Erythroblast (primary cell): ENCODE measurements around the gene HTATSF1.

Source experiments
- GATA1 ChIP-seq: IDR thresholded peaks from 2 replicates; pipeline ENCODE4 v1.6.1; 2011; ENCODE audit warnings: low read depth, mild to moderate bottlenecking, control low read depth, low read length, moderate library complexity
- POLR2A ChIP-seq: IDR thresholded peaks from 2 replicates; pipeline ENCODE4 v1.6.1; 2011; ENCODE audit warnings: mild to moderate bottlenecking, low read length

GRCh38 chrX:136450050-136450830, 47.2 kb upstream of the HTATSF1 start:
- TF ChIP-seq POLR2A, result no peak
- no peak for TF ChIP-seq GATA1
